Measurements from ENCODE around the gene C10orf67.
A peak's percentile ranks its signal among the peaks of the same experiment; 100 is the strongest.
"Not testable (repeated sequence)": the region's sequence is repeated elsewhere in the genome, so short reads cannot be mapped to it uniquely, and the experiment has no call there.

Gene C10orf67

GRCh38 chr10:23344241-23344841 lies at the start of gene C10orf67:
Gene C10orf67 (minus strand): TSS chr10:23344797. CDS start chr10:23344774, 23 bp downstream.
- DNase-seq: peak; percentile 55

GRCh38 chr10:23391821-23392220 lies 47.2 kb upstream of the C10orf67 start:
- DNase-seq: no peak

- no peak for DNase-seq
These were observed 46.2 kb upstream of the C10orf67 start for GRCh38 chr10:23390809-23391208.

GRCh38 chr10:23390408-23390807 lies 45.8 kb upstream of the C10orf67 start:
- DNase-seq: not testable (repeated sequence)

- DNase-seq: not testable (repeated sequence)
These were observed 42.9 kb upstream of the C10orf67 start for GRCh38 chr10:23387516-23387915.

GRCh38 chr10:23386052-23386451 lies 41.5 kb upstream of the C10orf67 start:
- DNase-seq: no peak

GRCh38 chr10:23384364-23384763 lies 39.8 kb upstream of the C10orf67 start:
- DNase-seq: no peak

GRCh38 chr10:23383637-23384036 lies 39.0 kb upstream of the C10orf67 start:
- DNase-seq: no peak

GRCh38 chr10:23381298-23382040 lies 36.9 kb upstream of the C10orf67 start:
- DNase-seq: no peak

- no peak for DNase-seq
These were observed 35.1 kb upstream of the C10orf67 start for GRCh38 chr10:23379686-23380085.

- no peak for DNase-seq
These were observed 31.6 kb upstream of the C10orf67 start for GRCh38 chr10:23376229-23376655.

GRCh38 chr10:23375366-23375765 lies 30.8 kb upstream of the C10orf67 start:
- DNase-seq: no peak

- DNase-seq: no peak
These were observed 28.6 kb upstream of the C10orf67 start for GRCh38 chr10:23373156-23373555.

- no peak for DNase-seq
These were observed 26.5 kb upstream of the C10orf67 start for GRCh38 chr10:23371073-23371472.

- DNase-seq: no peak
These were observed 25.5 kb upstream of the C10orf67 start for GRCh38 chr10:23370106-23370505.

GRCh38 chr10:23368816-23369640 lies 24.4 kb upstream of the C10orf67 start:
- peak; percentile 24 for DNase-seq

GRCh38 chr10:23367896-23368595 lies 23.4 kb upstream of the C10orf67 start:
- DNase-seq: no peak

GRCh38 chr10:23365417-23366030 lies 20.9 kb upstream of the C10orf67 start:
- DNase-seq: peak; percentile 16

GRCh38 chr10:23364378-23364777 lies 19.8 kb upstream of the C10orf67 start:
- no peak for DNase-seq

GRCh38 chr10:23363793-23364135 lies 19.2 kb upstream of the C10orf67 start:
- DNase-seq: no peak

GRCh38 chr10:23362879-23363792 lies 18.5 kb upstream of the C10orf67 start:
- peak; percentile 59 for DNase-seq

Measured in CD4-positive, alpha-beta T cell treated with Interleukin-6 for 4 hours (primary cell).